Gastrocnemius medialis (tissue), 4 donors: ENCODE data around the gene IQSEC1.

Source experiments
- POLR2A ChIP-seq, 2 donors: fragments of 450-650 bp; IDR thresholded peaks; one replicate each; pipeline ENCODE4 v1.6.1; 2017; ENCODE audit warnings: antibody characterized with exemption in 2 of 2, mild to moderate bottlenecking in 2 of 2, moderate library complexity in 2 of 2
- TF ChIP-seq, protein P1 (sequence below), 5 experiments: fragments of 450-650 bp in 3 of 5; fragments of 200-600 bp in 2 of 5; sonication (generic) in 2 of 5; IDR thresholded peaks in 4 of 5; conservative IDR thresholded peaks in 1 of 5; 1 replicate in 4 of 5; 2 replicates in 1 of 5; pipeline ENCODE4 v1.5.1; 2016 to 2019; ENCODE audit warnings: antibody characterized with exemption in 5 of 5, mild to moderate bottlenecking in 3 of 5, moderate library complexity in 3 of 5

DNA sequence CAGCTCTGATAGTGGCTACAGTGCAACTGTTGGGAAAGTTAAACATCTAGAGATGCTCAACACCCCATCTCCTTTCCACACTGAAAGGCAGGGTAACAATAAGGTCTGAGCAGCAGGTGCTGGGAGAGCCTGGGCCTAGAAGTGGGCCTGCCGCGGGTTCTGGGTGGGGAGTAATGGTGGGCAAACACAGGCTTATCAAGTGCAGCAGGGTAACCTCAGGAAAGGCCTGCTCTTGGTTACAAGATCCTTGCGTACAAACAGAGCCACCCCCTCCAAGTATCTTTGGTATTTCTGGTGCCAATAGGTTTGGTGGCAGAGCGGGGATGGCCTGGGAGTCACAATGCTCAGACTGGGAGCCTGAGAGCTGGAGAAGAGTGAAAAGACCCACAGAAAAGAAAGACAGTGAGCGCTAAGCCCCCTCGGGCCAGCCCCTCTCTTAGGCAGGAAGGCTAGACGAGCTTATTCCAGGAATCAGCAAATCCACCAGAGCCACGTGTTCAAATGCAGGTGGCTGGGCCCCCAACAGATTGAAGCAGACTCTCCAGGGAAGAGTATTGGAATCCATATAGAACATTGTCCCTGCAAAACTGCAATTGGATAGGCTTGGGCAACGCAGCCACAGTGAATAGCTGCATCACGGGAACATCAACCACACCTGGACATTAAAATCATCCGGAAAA lies 2.7 kb downstream of the IQSEC1 start:
- TF ChIP-seq, protein P1, sequence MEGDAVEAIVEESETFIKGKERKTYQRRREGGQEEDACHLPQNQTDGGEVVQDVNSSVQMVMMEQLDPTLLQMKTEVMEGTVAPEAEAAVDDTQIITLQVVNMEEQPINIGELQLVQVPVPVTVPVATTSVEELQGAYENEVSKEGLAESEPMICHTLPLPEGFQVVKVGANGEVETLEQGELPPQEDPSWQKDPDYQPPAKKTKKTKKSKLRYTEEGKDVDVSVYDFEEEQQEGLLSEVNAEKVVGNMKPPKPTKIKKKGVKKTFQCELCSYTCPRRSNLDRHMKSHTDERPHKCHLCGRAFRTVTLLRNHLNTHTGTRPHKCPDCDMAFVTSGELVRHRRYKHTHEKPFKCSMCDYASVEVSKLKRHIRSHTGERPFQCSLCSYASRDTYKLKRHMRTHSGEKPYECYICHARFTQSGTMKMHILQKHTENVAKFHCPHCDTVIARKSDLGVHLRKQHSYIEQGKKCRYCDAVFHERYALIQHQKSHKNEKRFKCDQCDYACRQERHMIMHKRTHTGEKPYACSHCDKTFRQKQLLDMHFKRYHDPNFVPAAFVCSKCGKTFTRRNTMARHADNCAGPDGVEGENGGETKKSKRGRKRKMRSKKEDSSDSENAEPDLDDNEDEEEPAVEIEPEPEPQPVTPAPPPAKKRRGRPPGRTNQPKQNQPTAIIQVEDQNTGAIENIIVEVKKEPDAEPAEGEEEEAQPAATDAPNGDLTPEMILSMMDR (IDR thresholded peaks at IDR 0.05 in 4 of 5, conservative IDR thresholded peaks at IDR 0.05 in 1 of 5), result no peak
- TF ChIP-seq POLR2A (IDR thresholded peaks at IDR 0.05), result no peak
